IgD-negative memory B cell (primary cell): ENCODE measurements around the gene SGK2. TPM values are rescaled to one million over a fixed set of nuclear protein-coding genes. Genes with fewer than 3 reads are reported as not detected.
A peak's percentile ranks its signal among the peaks of the same experiment; 100 is the strongest.
"Not testable (repeated sequence)": the region's sequence is repeated elsewhere in the genome, so short reads cannot be mapped to it uniquely, and the experiment has no call there.

Source experiments
- H3K27ac Mint-ChIP-seq, 3 donors: one replicate each; pipeline ENCODE4 v1.8.0; 2020 to 2022; ENCODE audit warnings: mild to moderate bottlenecking in 3 of 3, mixed read lengths in 3 of 3, moderate library complexity in 1 of 3
- H3K27me3 Mint-ChIP-seq: one replicate; pipeline ENCODE4 v1.8.0; 2021; ENCODE audit warnings: mixed read lengths
- H3K36me3 Mint-ChIP-seq: one replicate; pipeline ENCODE4 v1.8.0; 2020; ENCODE audit warnings: mild to moderate bottlenecking, mixed read lengths
- H3K4me1 Mint-ChIP-seq, 3 donors: one replicate each; pipeline ENCODE4 v1.8.0; 2020 to 2022; ENCODE audit warnings: mixed read lengths in 3 of 3, mild to moderate bottlenecking in 1 of 3
- H3K4me3 Mint-ChIP-seq, 4 donors: one replicate each; pipeline ENCODE4 v1.8.0; 2020 to 2022; ENCODE audit warnings: mild to moderate bottlenecking in 4 of 4, mixed read lengths in 4 of 4, moderate library complexity in 3 of 4
- H3K9me3 Mint-ChIP-seq, 3 donors: one replicate each; pipeline ENCODE4 v1.8.0; 2020 to 2021; ENCODE audit warnings: mixed read lengths in 3 of 3, mild to moderate bottlenecking in 1 of 3
- polyA plus RNA-seq: library from polyadenylated mRNA; unstranded; fragments of 300-500 nt; fragmentation: Illumina TruSeq; gene quantifications from one replicate; pipeline ENCODE4 v1.2.3, GENCODE V29; 2021

Gene SGK2
- polyA plus RNA-seq, 1 donor from 2014 or later = not detected

DNA sequence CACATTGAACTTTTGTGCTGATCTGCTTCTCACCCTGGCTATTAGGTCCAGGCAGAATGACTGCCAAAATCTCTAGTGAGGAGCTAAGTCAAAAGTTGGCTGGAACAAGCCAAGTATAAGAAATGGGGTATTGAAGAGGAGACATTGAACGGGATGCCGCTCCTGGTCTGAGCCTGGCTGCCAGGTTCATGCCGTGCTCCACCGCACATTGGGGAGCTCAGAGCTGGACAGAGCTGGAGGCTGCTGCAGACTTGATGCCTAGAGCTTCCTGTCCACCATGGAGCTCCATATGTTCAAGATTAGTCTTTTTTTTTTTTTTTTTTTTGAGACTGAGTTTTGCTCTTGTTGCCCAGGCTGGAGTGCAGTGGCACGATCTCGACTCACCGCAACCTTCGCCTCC is 27.8 kb downstream of the SGK2 start:
- Mint-ChIP-seq H3K4me3 (peak overlapping the region in 1 of 4 donors; percentile 49), H3K27me3 (no peaks in the 10 kb centered on the region), H3K27ac (peak overlapping the region in 1 of 3 donors; percentile 49), H3K36me3 (no peaks in the 10 kb centered on the region), H3K9me3 (no peaks in the 10 kb centered on the region), H3K4me1 (peaks cover 10 to 17% (median 11%) of the 10 kb centered on the region in 3 donors)

DNA sequence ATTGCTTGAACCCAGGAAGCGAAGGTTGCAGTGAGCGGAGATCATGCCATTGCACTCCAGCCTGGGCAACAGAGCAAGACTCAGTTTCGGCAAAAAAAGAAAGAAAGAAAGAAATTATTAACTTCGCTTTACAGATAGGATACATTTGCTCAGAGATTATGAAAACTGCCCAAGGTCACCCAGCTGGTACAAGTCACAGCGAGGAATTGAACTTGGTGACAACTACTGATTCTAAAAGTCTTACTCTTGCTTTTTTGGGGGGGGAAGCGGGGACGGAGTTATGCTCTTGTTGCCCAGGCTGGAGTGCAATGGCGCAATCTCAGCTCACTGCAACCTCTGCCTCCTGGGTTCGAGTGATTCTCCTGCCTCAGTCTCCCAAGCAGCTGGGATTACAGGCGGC is 29.7 kb downstream of the SGK2 start:
- not testable (repeated sequence) for H3K27me3 Mint-ChIP-seq, H3K9me3 Mint-ChIP-seq, H3K27ac Mint-ChIP-seq, H3K36me3 Mint-ChIP-seq
- H3K4me1 Mint-ChIP-seq = peaks cover 10 to 17% (median 11%) of the 10 kb centered on the region in 3 donors
- H3K4me3 Mint-ChIP-seq = peak overlapping the region in 1 of 4 donors; percentile 53

DNA sequence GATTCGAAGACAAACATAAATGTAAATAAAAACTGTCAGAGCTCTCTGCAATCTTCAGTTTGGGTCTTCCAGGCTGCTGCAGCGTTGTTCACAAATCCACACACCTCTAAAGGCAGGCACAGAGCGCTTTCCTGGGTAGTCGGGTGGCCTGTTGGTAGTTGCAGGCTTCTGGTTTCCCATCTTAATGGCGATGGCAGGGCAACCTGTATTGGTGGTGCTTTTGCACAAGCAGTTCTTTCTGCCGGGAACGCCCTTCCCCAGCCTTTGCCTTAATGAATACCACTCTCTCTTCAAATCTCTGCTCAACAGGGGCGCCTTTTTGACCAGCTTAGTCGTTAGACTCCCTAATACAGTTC is 31.2 kb downstream of the SGK2 start:
- Mint-ChIP-seq H3K27ac (peak overlapping the region in 2 of 3 donors; percentile 73 to 99), H3K9me3 (no peaks in the 10 kb centered on the region), H3K36me3 (peaks cover 6% of the 10 kb centered on the region), H3K4me3 (peak overlapping the region; percentile 85 to 99 (median 94)), H3K4me1 (peaks cover 10 to 17% (median 11%) of the 10 kb centered on the region in 3 donors), H3K27me3 (no peaks in the 10 kb centered on the region)

DNA sequence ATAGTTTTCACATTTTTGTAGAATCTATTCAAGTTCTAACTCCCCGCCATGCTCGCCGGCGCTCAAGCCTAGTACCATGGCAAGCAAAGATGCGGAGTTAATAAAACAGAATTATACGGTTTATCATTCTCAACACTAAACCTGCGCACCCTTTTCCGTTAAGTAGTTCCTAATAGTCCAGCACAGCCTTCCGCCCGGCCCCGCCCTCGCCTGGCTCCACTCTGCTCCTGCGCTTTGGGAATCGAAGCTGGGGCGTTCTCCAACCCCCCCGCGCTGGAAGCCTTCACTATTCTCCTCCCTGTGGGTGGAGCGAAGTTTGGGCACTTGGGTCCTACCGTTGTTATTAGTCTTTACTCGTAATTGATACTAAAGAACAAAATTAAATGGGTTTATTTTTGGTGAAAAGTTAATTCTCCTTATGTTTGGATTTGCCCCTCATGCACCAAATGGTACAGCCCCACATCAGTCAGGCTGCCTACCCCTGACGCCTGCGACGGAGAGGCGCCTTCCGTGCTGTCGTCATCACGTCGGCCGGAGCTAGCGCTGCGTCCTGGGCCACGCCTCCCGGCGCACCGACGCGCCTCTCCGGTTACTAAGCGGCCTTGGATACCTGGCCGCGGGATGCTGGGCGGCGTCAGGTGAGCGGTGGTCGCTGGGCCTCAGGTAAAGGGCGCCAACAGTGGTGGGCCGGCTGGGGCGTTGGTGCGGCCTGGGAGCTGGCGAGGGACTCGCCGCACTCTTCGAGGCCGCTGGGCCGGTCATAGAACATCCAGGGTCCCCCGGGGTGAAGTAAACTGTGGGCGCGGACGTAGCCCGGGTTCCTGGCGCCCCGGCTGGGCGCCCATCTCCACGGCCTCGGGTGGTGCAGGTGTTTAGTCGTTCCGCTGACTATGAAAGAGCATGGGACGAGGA is 31.8 kb downstream of the SGK2 start, which contains the start of gene IFT52:
Gene IFT52, plus strand, starts transcription at position 546 of the 912 bp plus-strand sequence. CDS start 3,762 bp downstream, outside the sequence.
- peaks cover 9% of the 10 kb centered on the region for H3K36me3 Mint-ChIP-seq
- H3K4me1 Mint-ChIP-seq = peaks cover 10 to 17% (median 11%) of the 10 kb centered on the region in 3 donors
- no peaks in the 10 kb centered on the region for H3K27me3 Mint-ChIP-seq
- H3K27ac Mint-ChIP-seq = peak within 1 kb of the TSS; percentile 73 to 99 (median 98)
- H3K4me3 Mint-ChIP-seq = peak within 1 kb of the TSS; percentile 85 to 99 (median 94)
- H3K9me3 Mint-ChIP-seq = no peaks in the 10 kb centered on the region

DNA sequence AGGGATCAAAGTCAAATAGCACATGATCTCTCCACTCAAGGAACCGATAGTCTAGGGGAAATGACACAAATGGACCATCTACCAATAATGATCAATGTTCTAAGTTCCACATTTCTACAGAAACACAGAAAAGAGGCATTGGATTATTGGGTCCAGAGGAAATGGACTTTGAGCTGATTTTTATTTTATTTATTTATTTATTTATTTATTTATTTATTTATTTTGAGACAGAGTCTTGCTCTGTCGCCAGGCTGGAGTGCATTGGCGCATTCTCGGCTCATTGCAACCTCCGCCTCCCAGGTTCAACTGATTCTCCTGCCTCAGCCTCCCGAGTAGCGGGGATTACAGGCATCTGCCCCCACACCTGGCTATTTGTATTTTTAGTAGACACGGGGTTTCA is 43.1 kb downstream of the SGK2 start:
- H3K27ac Mint-ChIP-seq, H3K36me3 Mint-ChIP-seq, H3K4me1 Mint-ChIP-seq, H3K9me3 Mint-ChIP-seq, H3K4me3 Mint-ChIP-seq, H3K27me3 Mint-ChIP-seq: not testable (repeated sequence)

DNA sequence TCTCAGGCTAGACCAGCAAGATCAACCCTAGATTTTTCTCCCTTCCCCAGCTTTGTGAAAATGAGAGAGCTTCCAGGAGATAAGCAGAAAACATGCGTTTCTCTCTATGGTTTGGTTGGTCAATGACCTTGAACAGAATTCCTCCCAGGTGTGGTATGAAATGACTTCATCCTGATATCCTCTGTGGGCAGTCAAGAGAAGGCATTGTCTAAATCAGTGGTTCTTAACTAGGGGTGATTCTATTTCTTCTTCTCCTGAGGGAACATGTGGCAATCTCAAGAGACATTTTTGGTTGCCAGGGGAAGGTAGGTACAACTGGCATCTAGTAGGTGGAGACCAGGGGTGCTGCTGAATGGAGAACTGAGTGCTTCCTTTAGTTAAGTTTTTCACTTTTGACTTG is 44.3 kb downstream of the SGK2 start:
- H3K4me1 Mint-ChIP-seq = peaks cover 0 to 2% (median under 1%) of the 10 kb centered on the region in 3 donors
- no peak overlapping the region for H3K4me3 Mint-ChIP-seq
- no peak overlapping the region for H3K27ac Mint-ChIP-seq
- no peaks in the 10 kb centered on the region for H3K9me3 Mint-ChIP-seq
- no peaks in the 10 kb centered on the region for H3K27me3 Mint-ChIP-seq
- peaks cover 5% of the 10 kb centered on the region for H3K36me3 Mint-ChIP-seq

DNA sequence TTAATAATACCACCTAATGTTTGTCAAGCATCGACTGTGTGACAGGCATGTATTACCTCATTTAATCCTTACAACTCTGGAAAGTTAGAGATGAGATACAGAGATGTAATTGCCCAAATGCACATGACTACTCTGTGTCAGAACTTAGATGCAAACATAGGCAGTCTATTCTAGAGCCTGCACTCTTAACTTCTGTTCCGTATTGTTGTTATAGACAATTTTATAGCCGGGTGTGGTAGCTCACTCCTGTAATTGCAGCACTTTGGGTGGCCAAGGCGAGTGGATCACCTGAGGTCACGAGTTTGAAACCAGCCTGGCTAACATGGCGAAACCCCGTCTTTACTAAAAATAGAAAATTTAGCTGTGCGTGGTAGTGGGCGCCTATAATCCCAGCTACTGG is 46.9 kb downstream of the SGK2 start:
- H3K27ac Mint-ChIP-seq = no peak overlapping the region
- H3K36me3 Mint-ChIP-seq = no peaks in the 10 kb centered on the region
- H3K4me3 Mint-ChIP-seq = no peak overlapping the region
- no peaks in the 10 kb centered on the region for H3K27me3 Mint-ChIP-seq
- no peaks in the 10 kb centered on the region for H3K4me1 Mint-ChIP-seq
- no peaks in the 10 kb centered on the region for H3K9me3 Mint-ChIP-seq

DNA sequence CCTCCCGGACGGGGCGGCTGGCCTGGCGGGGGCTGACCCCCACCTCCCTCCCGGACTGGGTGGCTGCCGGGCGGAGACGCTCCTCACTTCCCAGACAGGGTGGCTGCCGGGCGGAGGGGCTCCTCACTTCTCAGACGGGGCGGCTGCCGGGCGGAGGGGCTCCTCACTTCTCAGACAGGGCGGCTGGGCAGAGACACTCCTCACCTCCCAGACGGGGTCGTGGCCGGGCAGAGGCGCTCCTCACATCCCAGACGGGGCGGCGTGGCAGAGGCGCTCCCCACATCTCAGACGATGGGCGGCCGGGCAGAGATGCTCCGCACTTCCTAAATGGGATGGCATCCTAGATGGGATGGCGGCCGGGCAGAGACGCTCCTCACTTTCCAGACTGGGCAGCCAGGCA is 48.5 kb downstream of the SGK2 start:
- not testable (repeated sequence) for H3K36me3 Mint-ChIP-seq, H3K4me1 Mint-ChIP-seq, H3K27ac Mint-ChIP-seq, H3K27me3 Mint-ChIP-seq, H3K9me3 Mint-ChIP-seq, H3K4me3 Mint-ChIP-seq

DNA sequence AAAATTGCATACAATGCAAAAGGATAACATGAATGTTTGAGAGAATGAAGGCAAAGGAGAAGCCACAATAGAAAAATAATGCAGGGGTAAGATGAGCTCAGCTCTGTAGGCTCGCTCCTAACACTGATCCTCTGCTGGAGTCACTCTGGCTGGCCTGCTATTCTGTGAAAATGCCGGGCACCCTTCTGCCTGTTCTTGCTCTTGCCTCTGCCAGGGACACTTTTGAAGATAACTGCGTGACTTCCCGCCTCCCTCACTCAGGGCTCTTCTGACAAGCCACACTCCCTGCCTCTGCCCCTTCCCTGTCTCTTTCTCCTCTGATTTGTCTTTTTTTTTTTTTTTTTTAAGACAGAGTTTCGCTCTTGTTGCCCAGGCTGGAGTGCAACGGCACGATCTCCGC is 72.8 kb downstream of the SGK2 start:
- no peaks in the 10 kb centered on the region for H3K9me3 Mint-ChIP-seq
- H3K4me3 Mint-ChIP-seq = no peak overlapping the region
- H3K27me3 Mint-ChIP-seq = no peaks in the 10 kb centered on the region
- H3K4me1 Mint-ChIP-seq = no peaks in the 10 kb centered on the region
- peaks cover 17% of the 10 kb centered on the region for H3K36me3 Mint-ChIP-seq
- H3K27ac Mint-ChIP-seq = no peak overlapping the region

Other genes starting within 250 kb of the SGK2 start
- 58.1 TPM for gene SRSF6, start 101.1 kb upstream of the SGK2 start, polyA plus RNA-seq
- gene L3MBTL1, start 51.3 kb upstream of the SGK2 start, polyA plus RNA-seq = 0.88 TPM
- 31.3 TPM for gene IFT52, start 31.9 kb downstream of the SGK2 start, polyA plus RNA-seq
- 4.6 TPM for gene MYBL2, start 108.1 kb downstream of the SGK2 start, polyA plus RNA-seq
- gene GTSF1L, start 168.0 kb downstream of the SGK2 start, polyA plus RNA-seq = 1.2 TPM